Activated CD4-positive, alpha-beta T cell treated with anti-CD3 and anti-CD28 coated beads, Interleukin-2, amount 50 U/mL, for 4 hours (primary cell): ENCODE measurements around the gene FUT2.

Experiments
- DNase-seq, 2 experiments: peaks; one replicate each; pipeline ENCODE4 v3.0.0-alpha.2; 2020

The FUT2 gene

GRCh38 chr19:48731452-48731851 is 35.7 kb downstream of the FUT2 start:
- no peak for DNase-seq

- no peak for DNase-seq
Observed at GRCh38 chr19:48734625-48735024, 38.9 kb downstream of the FUT2 start.

- DNase-seq: no peak
Observed at GRCh38 chr19:48735031-48735615, 39.4 kb downstream of the FUT2 start.

GRCh38 chr19:48737360-48737998 is 41.7 kb downstream of the FUT2 start:
- no peak for DNase-seq

- DNase-seq: peak; percentile 90
Observed at GRCh38 chr19:48738557-48739403, 43.0 kb downstream of the FUT2 start.

GRCh38 chr19:48739404-48740163 is 43.8 kb downstream of the FUT2 start:
- DNase-seq: no peak

GRCh38 chr19:48740164-48740972 is 44.6 kb downstream of the FUT2 start, which contains the start of gene RASIP1:
RASIP1 (minus strand) TSS chr19:48740610; CDS start chr19:48740282, 328 bp downstream.
- no peak for DNase-seq

GRCh38 chr19:48741129-48741999 is 45.6 kb downstream of the FUT2 start:
- no peak for DNase-seq

GRCh38 chr19:48742096-48742495 is 46.3 kb downstream of the FUT2 start:
- DNase-seq: no peak

GRCh38 chr19:48745208-48745995 is 49.6 kb downstream of the FUT2 start:
- peak; percentile 37 to 43 for DNase-seq

- DNase-seq: no peak
Observed at GRCh38 chr19:48746110-48746509, 50.3 kb downstream of the FUT2 start.

GRCh38 chr19:48746738-48747575 is 51.2 kb downstream of the FUT2 start, which contains the start of gene IZUMO1:
IZUMO1 (minus strand) TSS chr19:48746909; CDS start chr19:48745859, 1,050 bp downstream.
- peak in 1 of 2 experiments; percentile 29 for DNase-seq

- DNase-seq: no peak
Observed at GRCh38 chr19:48749571-48750198, 53.9 kb downstream of the FUT2 start.

GRCh38 chr19:48750351-48750750 is 54.6 kb downstream of the FUT2 start:
- DNase-seq: no peak

GRCh38 chr19:48750771-48751504 is 55.2 kb downstream of the FUT2 start:
- no peak for DNase-seq

GRCh38 chr19:48751845-48752495 is 56.2 kb downstream of the FUT2 start:
- DNase-seq: no peak
